Measurements from ENCODE around the gene ACE. TPM values are rescaled to one million over a fixed set of nuclear protein-coding genes. Genes with fewer than 3 reads are reported as not detected.

The ACE gene
- total RNA-seq, 3 donors from 2014 or later, result 2.6 to 13.9 (median 9.1) TPM

DNA sequence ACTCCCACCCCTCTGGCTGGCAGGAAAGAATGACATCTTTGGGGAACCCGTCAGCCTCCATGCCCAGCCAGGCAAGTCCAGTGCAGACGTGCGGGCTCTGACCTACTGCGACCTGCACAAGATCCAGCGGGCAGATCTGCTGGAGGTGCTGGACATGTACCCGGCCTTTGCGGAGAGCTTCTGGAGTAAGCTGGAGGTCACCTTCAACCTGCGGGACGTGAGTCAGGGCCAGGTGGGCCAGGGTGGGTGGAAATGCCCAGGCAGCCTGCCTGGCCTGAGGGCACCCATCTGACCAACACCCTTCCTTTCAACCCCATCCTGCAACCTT lies 65.3 kb downstream of the ACE start:
- Histone ChIP-seq H3K27ac (no peak overlapping the region), H3K36me3 (no peaks in the 10 kb centered on the region), H3K4me1 (peaks cover 7% of the 10 kb centered on the region in 2 donors), H3K9me3 (no peaks in the 10 kb centered on the region), H3K27me3 (peaks cover 5 to 23% of the 10 kb centered on the region in 2 donors), H3K4me3 (no peak overlapping the region)
- TF ChIP-seq POLR2A (IDR thresholded peaks at IDR 0.05) (no peak), POLR2AphosphoS5 (IDR thresholded peaks at IDR 0.05) (no peak)
- intact Hi-C loops (cut with DNase I; ENCODE audit: low total_unique reads), result no loop called here
- DNase-seq (ENCODE audit: low spot score in 2 of 2), result peak in 1 of 2 donors; percentile 40

DNA sequence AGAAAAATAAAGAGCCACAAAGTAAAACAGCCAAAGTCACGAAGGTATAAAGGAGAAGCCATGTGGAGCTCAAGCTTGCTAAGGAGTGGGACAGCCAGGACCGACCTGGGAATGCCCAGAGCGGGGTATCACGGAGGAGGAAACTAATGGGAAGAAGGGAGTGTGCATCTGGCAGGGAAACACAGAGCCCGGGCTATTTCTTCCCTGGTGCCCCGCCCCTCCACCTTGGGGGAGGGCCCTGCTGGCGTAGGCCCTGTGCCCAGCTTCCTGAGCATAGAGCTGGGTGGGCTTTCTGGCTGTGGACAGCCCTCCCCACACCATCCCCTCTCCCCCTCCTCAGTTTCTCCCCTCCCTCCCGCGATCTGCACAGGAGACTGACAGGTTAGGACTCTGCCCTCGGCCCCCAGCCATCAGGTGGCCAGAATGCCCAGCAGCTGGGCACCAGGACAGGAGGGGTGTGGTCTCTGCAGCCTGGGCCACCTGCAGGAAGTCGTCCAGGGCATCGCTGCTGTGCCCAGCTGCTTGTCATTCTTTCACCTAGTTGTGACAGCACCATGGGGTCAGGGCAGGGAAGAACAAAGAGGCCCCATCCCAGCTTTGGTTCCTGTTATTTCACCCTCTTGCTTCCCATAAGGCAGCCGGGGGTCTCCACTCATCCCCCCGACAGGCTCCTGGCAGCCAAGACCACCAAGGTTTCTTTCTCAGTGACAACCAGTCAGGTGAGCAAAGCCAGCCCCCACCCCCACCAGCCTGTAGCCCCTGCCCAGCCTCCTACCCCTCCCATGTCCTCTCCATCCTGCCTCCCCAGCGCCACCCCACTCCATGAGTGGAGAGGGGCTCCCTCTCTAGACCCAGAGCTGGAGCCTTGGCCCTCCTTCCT lies 66.3 kb downstream of the ACE start:
- DNase-seq (ENCODE audit: low spot score in 2 of 2), result peak in 1 of 2 donors; percentile 22
- TF ChIP-seq, protein P1, sequence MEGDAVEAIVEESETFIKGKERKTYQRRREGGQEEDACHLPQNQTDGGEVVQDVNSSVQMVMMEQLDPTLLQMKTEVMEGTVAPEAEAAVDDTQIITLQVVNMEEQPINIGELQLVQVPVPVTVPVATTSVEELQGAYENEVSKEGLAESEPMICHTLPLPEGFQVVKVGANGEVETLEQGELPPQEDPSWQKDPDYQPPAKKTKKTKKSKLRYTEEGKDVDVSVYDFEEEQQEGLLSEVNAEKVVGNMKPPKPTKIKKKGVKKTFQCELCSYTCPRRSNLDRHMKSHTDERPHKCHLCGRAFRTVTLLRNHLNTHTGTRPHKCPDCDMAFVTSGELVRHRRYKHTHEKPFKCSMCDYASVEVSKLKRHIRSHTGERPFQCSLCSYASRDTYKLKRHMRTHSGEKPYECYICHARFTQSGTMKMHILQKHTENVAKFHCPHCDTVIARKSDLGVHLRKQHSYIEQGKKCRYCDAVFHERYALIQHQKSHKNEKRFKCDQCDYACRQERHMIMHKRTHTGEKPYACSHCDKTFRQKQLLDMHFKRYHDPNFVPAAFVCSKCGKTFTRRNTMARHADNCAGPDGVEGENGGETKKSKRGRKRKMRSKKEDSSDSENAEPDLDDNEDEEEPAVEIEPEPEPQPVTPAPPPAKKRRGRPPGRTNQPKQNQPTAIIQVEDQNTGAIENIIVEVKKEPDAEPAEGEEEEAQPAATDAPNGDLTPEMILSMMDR (IDR thresholded peaks at IDR 0.05), result no peak
- no peak for TF ChIP-seq POLR2AphosphoS5 (IDR thresholded peaks at IDR 0.05)
- no peak for TF ChIP-seq POLR2A (IDR thresholded peaks at IDR 0.05)
- no peaks in the 10 kb centered on the region for H3K36me3 ChIP-seq
- peaks cover 4 to 5% of the 10 kb centered on the region in 2 donors for H3K4me1 ChIP-seq
- no peak overlapping the region for H3K4me3 ChIP-seq
- H3K27me3 ChIP-seq, result peaks cover under 1 to 17% of the 10 kb centered on the region in 2 donors
- no peak overlapping the region for H3K27ac ChIP-seq
- intact Hi-C loops (cut with DNase I; ENCODE audit: low total_unique reads), result no loop called here
- no peaks in the 10 kb centered on the region for H3K9me3 ChIP-seq

GRCh38 chr17:63543822-63544420 lies 67.1 kb downstream of the ACE start:
- H3K27ac ChIP-seq, result no peak overlapping the region
- intact Hi-C loops (cut with DNase I; ENCODE audit: low total_unique reads), result no loop called here
- H3K36me3 ChIP-seq, result no peaks in the 10 kb centered on the region
- TF ChIP-seq, protein P1 (IDR thresholded peaks at IDR 0.05), result no peak
- TF ChIP-seq POLR2AphosphoS5 (IDR thresholded peaks at IDR 0.05), result no peak
- TF ChIP-seq POLR2A (IDR thresholded peaks at IDR 0.05), result no peak
- no peak overlapping the region for H3K4me3 ChIP-seq
- H3K27me3 ChIP-seq, result peaks cover 0 to 10% of the 10 kb centered on the region in 2 donors
- H3K9me3 ChIP-seq, result no peaks in the 10 kb centered on the region
- DNase-seq (ENCODE audit: low spot score in 2 of 2), result peak in 1 of 2 donors; percentile 25
- H3K4me1 ChIP-seq, result no peaks in the 10 kb centered on the region

DNA sequence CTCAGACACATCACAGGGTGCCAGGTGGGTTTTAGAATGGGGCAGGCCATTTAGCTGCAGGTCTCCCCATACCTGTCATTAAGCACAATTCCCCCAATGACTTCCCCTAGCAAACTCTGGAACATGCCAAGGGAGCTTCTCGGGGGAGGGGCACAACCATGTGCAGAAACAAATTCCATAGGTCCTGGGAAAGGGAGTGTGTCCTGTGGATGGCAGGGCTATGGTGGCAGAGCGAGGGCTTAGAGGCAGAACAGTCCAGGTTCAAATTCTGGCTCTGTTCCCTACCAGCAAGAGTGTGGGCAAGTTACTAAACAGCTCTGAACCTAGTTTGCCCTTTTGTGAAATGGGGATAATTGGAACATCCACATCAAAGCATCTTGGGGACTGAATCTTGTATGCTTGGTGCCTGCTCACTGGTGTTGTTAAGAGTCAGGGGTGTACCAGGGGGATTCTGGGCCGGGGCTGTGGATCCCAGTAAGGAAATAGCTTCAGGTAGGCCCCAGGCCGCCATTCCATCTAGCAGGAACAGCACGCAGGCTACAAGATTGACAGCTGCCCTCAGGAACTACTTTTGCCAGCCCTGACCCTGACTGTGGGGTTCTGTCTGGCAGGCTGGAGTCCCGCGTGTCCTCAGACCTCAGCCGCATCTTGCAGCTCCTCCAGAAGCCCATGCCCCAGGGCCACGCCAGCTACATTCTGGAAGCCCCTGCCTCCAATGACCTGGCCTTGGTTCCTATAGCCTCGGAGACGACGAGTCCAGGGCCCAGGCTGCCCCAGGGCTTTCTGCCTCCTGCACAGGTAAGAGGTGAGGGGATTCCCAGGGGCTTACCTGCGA lies 67.8 kb downstream of the ACE start:
- no peak for TF ChIP-seq POLR2AphosphoS5 (IDR thresholded peaks at IDR 0.05)
- TF ChIP-seq, protein P1 (IDR thresholded peaks at IDR 0.05), result no peak
- TF ChIP-seq POLR2A (IDR thresholded peaks at IDR 0.05), result no peak
- intact Hi-C loops (cut with DNase I; ENCODE audit: low total_unique reads), result no loop called here

DNA sequence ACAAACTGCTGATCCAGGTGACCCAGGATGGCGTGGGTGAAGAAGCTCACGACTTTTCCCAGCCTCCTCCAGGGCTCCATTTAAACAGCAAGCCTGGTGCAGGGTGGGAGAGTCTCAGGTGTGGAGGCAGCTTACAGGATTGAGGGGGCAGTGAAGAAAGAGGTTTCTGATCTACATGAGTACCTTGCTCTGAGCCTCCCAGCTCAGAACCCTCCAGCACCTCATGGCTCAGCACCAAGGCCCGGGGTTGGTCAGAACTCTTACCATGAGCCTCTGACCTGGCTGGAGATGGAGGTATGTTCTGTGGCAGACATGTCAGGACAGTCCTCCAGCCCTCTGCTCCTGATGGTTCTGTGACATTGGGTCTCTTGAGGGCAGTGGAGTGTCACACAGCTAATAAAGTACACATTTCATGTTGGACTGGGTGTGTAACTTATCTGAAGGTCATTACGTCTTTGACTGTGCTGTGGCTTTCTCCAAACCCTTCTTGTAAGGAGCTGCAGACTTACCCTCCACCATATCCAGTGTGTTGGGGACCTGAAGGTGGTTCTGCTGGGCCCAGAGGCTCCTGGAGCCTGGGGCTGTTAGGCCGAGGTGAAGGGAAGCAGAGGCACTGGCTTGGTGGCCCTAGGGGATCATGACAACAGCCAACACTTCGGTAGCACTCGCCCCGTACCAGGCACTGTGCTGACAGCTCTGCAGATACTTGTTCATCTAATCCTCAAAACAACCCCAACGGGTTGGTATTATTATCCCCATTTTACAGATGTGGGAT lies 69.6 kb downstream of the ACE start:
- TF ChIP-seq POLR2AphosphoS5 (IDR thresholded peaks at IDR 0.05), result no peak
- TF ChIP-seq POLR2A (IDR thresholded peaks at IDR 0.05), result no peak
- TF ChIP-seq, protein P1 (IDR thresholded peaks at IDR 0.05), result no peak
- Histone ChIP-seq H3K36me3 (no peaks in the 10 kb centered on the region), H3K4me3 (no peak overlapping the region), H3K4me1 (no peaks in the 10 kb centered on the region), H3K27me3 (no peaks in the 10 kb centered on the region), H3K9me3 (no peaks in the 10 kb centered on the region), H3K27ac (no peak overlapping the region)
- intact Hi-C loops (cut with DNase I; ENCODE audit: low total_unique reads), result no loop called here
- no peak for DNase-seq (ENCODE audit: low spot score in 2 of 2)

More for the DNA sequence above, 67.8 kb downstream of the ACE start:
- no peak for DNase-seq (ENCODE audit: low spot score in 2 of 2)
- no peak overlapping the region for H3K27ac ChIP-seq
- H3K4me3 ChIP-seq, result no peak overlapping the region
- H3K4me1 ChIP-seq, result no peaks in the 10 kb centered on the region
- no peaks in the 10 kb centered on the region for H3K36me3 ChIP-seq
- no peaks in the 10 kb centered on the region for H3K9me3 ChIP-seq
- peaks cover 0 to 6% of the 10 kb centered on the region in 2 donors for H3K27me3 ChIP-seq

All from breast epithelium (tissue), 4 donors.